Cardiac muscle cell (in vitro differentiated cells and primary cell): ENCODE data around the gene RFX3. TPM values are rescaled to one million over a fixed set of nuclear protein-coding genes. Genes with fewer than 3 reads are reported as not detected.

Experiments
- DNase-seq, 2 donors: peaks; one replicate each; pipeline versions ENCODE4 v3.0.0 to v3.0.0-alpha.2; 2010 to 2017; ENCODE audit warnings: low read depth in 1 of 2, low spot score in 1 of 2
- H3K27ac ChIP-seq: fragments of 200-600 bp; sonication (generic); 2 replicates; pipeline ENCODE4 v1.5.1; 2016
- H3K27me3 ChIP-seq: fragments of 200-600 bp; sonication (generic); 2 replicates; pipeline ENCODE4 v1.6.0; 2016; ENCODE audit warnings: control low read depth
- H3K36me3 ChIP-seq: fragments of 200-600 bp; sonication (generic); 2 replicates; pipeline ENCODE4 v1.5.1; 2016; ENCODE audit warnings: control low read depth
- H3K4me1 ChIP-seq: fragments of 200-600 bp; sonication (generic); 2 replicates; pipeline ENCODE4 v1.8.1; 2017; ENCODE audit warnings: low read depth, mild to moderate bottlenecking, mixed run types
- H3K4me3 ChIP-seq: fragments of 200-600 bp; sonication (generic); 2 replicates; pipeline ENCODE4 v1.5.1; 2016; ENCODE audit warnings: mild to moderate bottlenecking
- H3K9me3 ChIP-seq: fragments of 200-600 bp; sonication (generic); 2 replicates; pipeline ENCODE4 v1.5.1; 2017; ENCODE audit warnings: low read depth, mild to moderate bottlenecking, control low read depth
- CTCF ChIP-seq: IDR thresholded peaks from 2 replicates; pipeline ENCODE4 v1.5.1; 2012; ENCODE audit warnings: low read depth, mild to moderate bottlenecking, low read length
- polyA plus RNA-seq: library from polyadenylated mRNA; unstranded; fragments of >200 nt; fragmentation: Nextera tagmentation; extraction: Ambion mirVana; gene quantifications from 2 replicates; pipeline ENCODE4 v1.2.1, GENCODE V29; 2016
- total RNA-seq: library from RNA; depleted of rRNA; stranded (reverse); fragments of >200 nt; gene quantifications from 2 replicates; pipeline ENCODE4 v1.2.3, GENCODE V29; 2016

RFX3 gene
- total and polyA plus RNA-seq, 2 experiments from 2014 or later = 6.3 to 9.9 TPM

- TF ChIP-seq CTCF = no peak
- Histone ChIP-seq H3K36me3 (no peaks in the 10 kb centered on the region), H3K4me3 (peak overlapping the region; percentile 41), H3K27me3 (peaks cover 59% of the 10 kb centered on the region), H3K27ac (no peak overlapping the region), H3K4me1 (no peaks in the 10 kb centered on the region), H3K9me3 (no peaks in the 10 kb centered on the region)
- DNase-seq = no peak
Measured at GRCh38 chr9:3180696-3181048, 345.1 kb downstream of the RFX3 start.

- H3K27me3 ChIP-seq = peaks cover 59% of the 10 kb centered on the region
Measured at GRCh38 chr9:3179711-3180110, 346.1 kb downstream of the RFX3 start.

GRCh38 chr9:3177936-3178335 lies 347.9 kb downstream of the RFX3 start:
- H3K27ac ChIP-seq = no peak overlapping the region
- H3K4me3 ChIP-seq = no peak overlapping the region
- peaks cover 44% of the 10 kb centered on the region for H3K27me3 ChIP-seq
- no peaks in the 10 kb centered on the region for H3K9me3 ChIP-seq
- DNase-seq = no peak
- TF ChIP-seq CTCF = no peak
- no peaks in the 10 kb centered on the region for H3K36me3 ChIP-seq
- H3K4me1 ChIP-seq = no peaks in the 10 kb centered on the region

More at GRCh38 chr9:3179711-3180110, 346.1 kb downstream of the RFX3 start:
- Histone ChIP-seq H3K4me3 (no peak overlapping the region), H3K27ac (no peak overlapping the region), H3K9me3 (no peaks in the 10 kb centered on the region), H3K36me3 (no peaks in the 10 kb centered on the region), H3K4me1 (no peaks in the 10 kb centered on the region)
- TF ChIP-seq CTCF = no peak
- peak in 1 of 2 donors; percentile 6 for DNase-seq

GRCh38 chr9:3177146-3177761 lies 348.5 kb downstream of the RFX3 start:
- DNase-seq = no peak
- Histone ChIP-seq H3K9me3 (no peaks in the 10 kb centered on the region), H3K27ac (no peak overlapping the region), H3K4me1 (no peaks in the 10 kb centered on the region), H3K27me3 (peaks cover 37% of the 10 kb centered on the region), H3K4me3 (no peak overlapping the region), H3K36me3 (no peaks in the 10 kb centered on the region)
- no peak for TF ChIP-seq CTCF

DNA sequence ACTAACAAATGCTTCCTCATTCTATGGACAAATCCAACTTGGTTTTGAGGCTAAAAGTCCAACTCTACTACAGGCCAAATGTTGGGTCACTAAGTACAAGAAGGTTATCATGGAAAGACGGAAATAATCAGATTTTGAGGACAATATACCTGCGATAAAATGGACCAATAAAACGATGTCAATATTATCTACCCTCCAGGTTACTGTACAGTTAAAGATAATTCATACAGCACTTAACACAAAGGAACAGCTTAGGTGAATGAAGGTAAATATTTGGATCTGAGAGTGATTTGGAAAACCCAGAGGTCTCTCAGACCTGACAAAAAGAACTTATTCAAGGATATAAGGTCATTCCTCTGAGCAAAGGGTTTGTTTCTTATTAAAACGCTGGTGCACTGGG lies 352.4 kb downstream of the RFX3 start:
- Histone ChIP-seq H3K27me3 (no peaks in the 10 kb centered on the region), H3K4me1 (no peaks in the 10 kb centered on the region), H3K4me3 (no peak overlapping the region), H3K9me3 (no peaks in the 10 kb centered on the region), H3K27ac (no peak overlapping the region), H3K36me3 (no peaks in the 10 kb centered on the region)
- DNase-seq = no peak
- no peak for TF ChIP-seq CTCF
